H9 (cell line): Measurements from ENCODE around the gene DGKB. TPM values are rescaled to one million over a fixed set of nuclear protein-coding genes. Genes with fewer than 3 reads are reported as not detected.

Experiments used
- DNase-seq: peaks from one replicate; pipeline ENCODE4 v3.0.0-alpha.2; 2017
- H2AFZ ChIP-seq: one replicate; pipeline ENCODE4 v1.6.1; 2013; ENCODE audit warnings: mild to moderate bottlenecking, low read length, control low read depth, moderate library complexity
- H2AK5ac ChIP-seq: 2 replicates; pipeline ENCODE4 v1.6.1; 2013; ENCODE audit warnings: low read length, control low read depth, mixed read lengths; ENCODE audit not compliant: insufficient read length
- H2BK120ac ChIP-seq: one replicate; pipeline ENCODE4 v1.6.1; 2013; ENCODE audit warnings: low read depth, mild to moderate bottlenecking, low read length, control low read depth, inconsistent platforms; ENCODE audit not compliant: poor library complexity, severe bottlenecking
- H2BK12ac ChIP-seq: 2 replicates; pipeline ENCODE4 v1.6.1; 2013; ENCODE audit warnings: low read length, control low read depth, mixed read lengths, low read depth; ENCODE audit not compliant: insufficient read length
- H2BK15ac ChIP-seq: 2 replicates; pipeline ENCODE4 v1.6.1; 2013; ENCODE audit warnings: low read depth, low read length, control low read depth
- H2BK20ac ChIP-seq: one replicate; pipeline ENCODE4 v1.6.1; 2013; ENCODE audit warnings: low read depth, mild to moderate bottlenecking, low read length, control low read depth, inconsistent platforms; ENCODE audit not compliant: poor library complexity, severe bottlenecking
- H2BK5ac ChIP-seq: 2 replicates; pipeline ENCODE4 v1.6.1; 2013; ENCODE audit warnings: low read length, control low read depth, mixed read lengths; ENCODE audit not compliant: insufficient read length
- H3K14ac ChIP-seq: 2 replicates; pipeline ENCODE4 v1.6.1; 2013; ENCODE audit warnings: low read length, control low read depth; ENCODE audit not compliant: insufficient read depth
- H3K18ac ChIP-seq: 2 replicates; pipeline ENCODE4 v1.6.1; 2013; ENCODE audit warnings: low read depth, mild to moderate bottlenecking, mixed read lengths, low read length, control low read depth; ENCODE audit not compliant: insufficient read length
- H3K23ac ChIP-seq: 2 replicates; pipeline ENCODE4 v1.6.1; 2013; ENCODE audit warnings: low read length, control low read depth, mixed read lengths, low read depth; ENCODE audit not compliant: insufficient read length
- H3K23me2 ChIP-seq: 2 replicates; pipeline ENCODE4 v1.6.1; 2013; ENCODE audit warnings: low read depth, mild to moderate bottlenecking, mixed read lengths, low read length, control low read depth; ENCODE audit not compliant: insufficient read length, poor library complexity, severe bottlenecking
- H3K27ac ChIP-seq: 2 replicates; pipeline ENCODE4 v1.5.1; 2013; ENCODE audit warnings: low read length, control low read depth, mixed read lengths, low read depth; ENCODE audit not compliant: insufficient read length
- H3K27me3 ChIP-seq: 2 replicates; pipeline ENCODE4 v1.6.1; 2013; ENCODE audit warnings: low read length, control low read depth, inconsistent platforms; ENCODE audit not compliant: insufficient read depth
- H3K4ac ChIP-seq: 2 replicates; pipeline ENCODE4 v1.6.1; 2013; ENCODE audit warnings: low read depth, mild to moderate bottlenecking, control low read depth, inconsistent platforms, low read length, moderate library complexity
- H3K4me1 ChIP-seq: 2 replicates; pipeline ENCODE4 v1.6.1; 2013; ENCODE audit warnings: low read length, control low read depth, inconsistent platforms; ENCODE audit not compliant: insufficient read depth
- H3K4me2 ChIP-seq: 2 replicates; pipeline ENCODE4 v1.6.1; 2013; ENCODE audit warnings: low read length, control low read depth, mixed read lengths; ENCODE audit not compliant: insufficient read length, insufficient read depth
- H3K56ac ChIP-seq: 2 replicates; pipeline ENCODE4 v1.6.1; 2013; ENCODE audit warnings: low read depth, mild to moderate bottlenecking, mixed read lengths, low read length, control low read depth; ENCODE audit not compliant: insufficient read length
- H3K79me1 ChIP-seq: 2 replicates; pipeline ENCODE4 v1.6.1; 2013; ENCODE audit warnings: low read depth, mild to moderate bottlenecking, moderate library complexity, low read length, control low read depth, inconsistent platforms; ENCODE audit not compliant: insufficient read depth, poor library complexity, severe bottlenecking
- H3K79me2 ChIP-seq: 2 replicates; pipeline ENCODE4 v1.6.1; 2013; ENCODE audit warnings: low read length, control low read depth, inconsistent platforms; ENCODE audit not compliant: insufficient read depth
- H3K9ac ChIP-seq: 2 replicates; pipeline ENCODE4 v1.6.1; 2013; ENCODE audit warnings: low read length, control low read depth, mixed read lengths; ENCODE audit not compliant: insufficient read length; ENCODE audit errors: extremely low read depth
- H3K9me3 ChIP-seq: one replicate; pipeline ENCODE4 v1.6.1; 2013; ENCODE audit warnings: low read depth, low read length, inconsistent platforms; ENCODE audit not compliant: control insufficient read depth
- H3T11ph ChIP-seq: one replicate; pipeline ENCODE4 v1.6.1; 2013; ENCODE audit warnings: mild to moderate bottlenecking, low read length, control low read depth, inconsistent platforms
- H4K20me1 ChIP-seq: one replicate; pipeline ENCODE4 v1.6.1; 2013; ENCODE audit not compliant: control insufficient read depth, insufficient read length, insufficient read depth
- H4K5ac ChIP-seq: 2 replicates; pipeline ENCODE4 v1.6.1; 2013; ENCODE audit warnings: low read depth, mild to moderate bottlenecking, mixed read lengths, low read length, control low read depth; ENCODE audit not compliant: insufficient read length
- H4K8ac ChIP-seq: replicated peaks from 2 replicates; pipeline ENCODE4 v1.6.1; 2013; ENCODE audit warnings: low read length, control low read depth, mixed read lengths, low read depth; ENCODE audit not compliant: insufficient read length
- H4K91ac ChIP-seq: 2 replicates; pipeline ENCODE4 v1.6.1; 2013; ENCODE audit warnings: low read depth, mild to moderate bottlenecking, moderate library complexity, mixed read lengths, low read length, control low read depth; ENCODE audit not compliant: insufficient read length
- H3K27ac Mint-ChIP-seq, 3 experiments: 2 replicates in 2 of 3; 3 replicates in 1 of 3; pipeline ENCODE4 v1.8.0; 2020 to 2021; ENCODE audit warnings: mixed read lengths in 3 of 3, mild to moderate bottlenecking in 1 of 3, moderate library complexity in 1 of 3
- H3K27me3 Mint-ChIP-seq: 2 replicates; pipeline ENCODE4 v1.8.0; 2021; ENCODE audit warnings: low read depth, mild to moderate bottlenecking, moderate library complexity, mixed read lengths
- H3K36me3 Mint-ChIP-seq, 3 experiments: 2 replicates in 2 of 3; 3 replicates in 1 of 3; pipeline ENCODE4 v1.8.0; 2020 to 2021; ENCODE audit warnings: low read depth in 3 of 3, mixed read lengths in 3 of 3; ENCODE audit not compliant: insufficient read depth in 1 of 3
- H3K4me1 Mint-ChIP-seq, 2 experiments: 2 replicates each; pipeline ENCODE4 v1.8.0; 2020; ENCODE audit warnings: mixed read lengths in 2 of 2
- H3K4me3 Mint-ChIP-seq, 2 experiments: 2 replicates in 1 of 2; 3 replicates in 1 of 2; pipeline ENCODE4 v1.8.0; 2020 to 2021; ENCODE audit warnings: mild to moderate bottlenecking in 2 of 2, mixed read lengths in 2 of 2, moderate library complexity in 1 of 2
- H3K9me3 Mint-ChIP-seq, 2 experiments: 2 replicates in 1 of 2; 3 replicates in 1 of 2; pipeline ENCODE4 v1.8.0; 2020; ENCODE audit warnings: mild to moderate bottlenecking in 2 of 2, mixed read lengths in 2 of 2, moderate library complexity in 1 of 2
- CTCF ChIP-seq: fragments of 200-600 bp; sonication (generic); conservative IDR thresholded peaks from 3 replicates; pipeline ENCODE4 v1.8.0; 2021; ENCODE audit warnings: antibody characterized with exemption, mild to moderate bottlenecking
- WGBS: extraction: QIAGEN DNeasy Blood & Tissue Kit; methylation state at CpG from one replicate; pipeline ENCODE4 v1.1.7; 2013; ENCODE audit warnings: missing lambda C conversion rate, low lambda C conversion rate, mixed read lengths; ENCODE audit not compliant: insufficient read length; ENCODE audit errors: extremely low coverage; 5-methylcytosine and 5-hydroxymethylcytosine counted together
- total RNA-seq: library from RNA; stranded (reverse); gene quantifications from 2 replicates; pipeline ENCODE4 v1.2.1, GENCODE V29; 2021

Gene DGKB
- total RNA-seq, 1 experiment from 2014 or later, result 0.26 TPM

- H2BK5ac ChIP-seq, result no peak overlapping the region
- H3K9ac ChIP-seq, result no peak overlapping the region
- H2BK12ac ChIP-seq, result no peak overlapping the region
- no peak overlapping the region for H4K91ac ChIP-seq
- H2BK20ac ChIP-seq, result no peak overlapping the region
- Mint-ChIP-seq H3K27ac (no peak overlapping the region), H3K9me3 (peaks cover 0 to 3% of the 10 kb centered on the region in 2 experiments; a peak in 1 of 5 replicates), H3K4me1 (no peaks in the 10 kb centered on the region), H3K4me3 (no peak overlapping the region), H3K27me3 (no peaks in the 10 kb centered on the region), H3K36me3 (no peaks in the 10 kb centered on the region)
- H3K27ac ChIP-seq, result no peak overlapping the region
- no peak overlapping the region for H4K5ac ChIP-seq
- H3K79me1 ChIP-seq, result no peaks in the 10 kb centered on the region
- H3K56ac ChIP-seq, result no peak overlapping the region
- H2BK15ac ChIP-seq, result no peak overlapping the region
- no peak overlapping the region for H3K14ac ChIP-seq
- H4K20me1 ChIP-seq, result no peaks in the 10 kb centered on the region
- H3K4ac ChIP-seq, result no peak overlapping the region
- no peak overlapping the region for H3T11ph ChIP-seq
- no peak overlapping the region for H3K18ac ChIP-seq
- no peaks in the 10 kb centered on the region for H3K4me1 ChIP-seq
- no peak overlapping the region for H4K8ac ChIP-seq
- WGBS, result no CpG with 5 or more reads among the region's 1 CpG
- H3K23me2 ChIP-seq, result no peaks in the 10 kb centered on the region
- TF ChIP-seq CTCF, result no peak
- no peaks in the 10 kb centered on the region for H3K9me3 ChIP-seq
- no peak overlapping the region for H2AK5ac ChIP-seq
- no peaks in the 10 kb centered on the region for H3K79me2 ChIP-seq
- H2AFZ ChIP-seq, result no peak overlapping the region
- H3K4me2 ChIP-seq, result no peak overlapping the region
- no peak overlapping the region for H2BK120ac ChIP-seq
- no peaks in the 10 kb centered on the region for H3K27me3 ChIP-seq
- no peak overlapping the region for H3K23ac ChIP-seq
- DNase-seq, result no peak
These were observed 806.4 kb downstream of the DGKB start for GRCh38 chr7:14096159-14096558.
